Parathyroid adenoma (tissue), 2 donors: ENCODE results near the gene LANCL1.

Source experiments
- H2AFZ ChIP-seq: fragments of 300-600 bp; sonication (generic); one replicate; pipeline ENCODE4 v1.7.0; 2017; ENCODE audit warnings: antibody characterized with exemption, mild to moderate bottlenecking
- H3K27ac ChIP-seq: fragments of 300-600 bp; sonication (generic); one replicate; pipeline ENCODE4 v1.7.0; 2017
- H3K27me3 ChIP-seq: fragments of 300-600 bp; sonication (generic); one replicate; pipeline ENCODE4 v1.7.0; 2017; ENCODE audit warnings: low read length; ENCODE audit not compliant: control insufficient read depth, insufficient read depth
- H3K36me3 ChIP-seq: fragments of 300-600 bp; sonication (generic); one replicate; pipeline ENCODE4 v1.7.0; 2017; ENCODE audit warnings: low read length; ENCODE audit not compliant: control insufficient read depth, insufficient read depth
- H3K4me1 ChIP-seq: fragments of 300-600 bp; sonication (generic); one replicate; pipeline ENCODE4 v1.7.0; 2017; ENCODE audit warnings: control low read depth
- H3K4me2 ChIP-seq: fragments of 300-600 bp; sonication (generic); one replicate; pipeline ENCODE4 v1.7.0; 2017; ENCODE audit warnings: low read length
- H3K4me3 ChIP-seq: fragments of 300-600 bp; sonication (generic); one replicate; pipeline ENCODE4 v1.7.0; 2017; ENCODE audit warnings: low read depth, low read length
- H3K79me2 ChIP-seq: fragments of 300-600 bp; sonication (generic); one replicate; pipeline ENCODE4 v1.7.0; 2017; ENCODE audit warnings: control low read depth
- H3K9ac ChIP-seq: fragments of 300-600 bp; sonication (generic); one replicate; pipeline ENCODE4 v1.7.0; 2017; ENCODE audit warnings: mild to moderate bottlenecking
- H3K9me3 ChIP-seq: fragments of 300-600 bp; sonication (generic); one replicate; pipeline ENCODE4 v1.7.0; 2017; ENCODE audit warnings: low read length; ENCODE audit not compliant: control insufficient read depth
- TF ChIP-seq, protein P1 (sequence below): fragments of 300-600 bp; sonication (generic); IDR thresholded peaks from one replicate; pipeline ENCODE4 v1.7.0; 2017; ENCODE audit warnings: antibody characterized with exemption, mild to moderate bottlenecking
- donor health status: primary hyperparathyroidism.

The LANCL1 gene

GRCh38 chr2:210443527-210443926 is 33.0 kb downstream of the LANCL1 start:
- no peak overlapping the region for H3K9ac ChIP-seq

GRCh38 chr2:210442878-210443277 is 33.7 kb downstream of the LANCL1 start:
- no peak overlapping the region for H3K27ac ChIP-seq
- no peak overlapping the region for H2AFZ ChIP-seq
- no peaks in the 10 kb centered on the region for H3K36me3 ChIP-seq
- peaks cover 13% of the 10 kb centered on the region for H3K79me2 ChIP-seq
- no peaks in the 10 kb centered on the region for H3K4me1 ChIP-seq
- no peak overlapping the region for H3K4me3 ChIP-seq
- no peak overlapping the region for H3K4me2 ChIP-seq
- H3K9me3 ChIP-seq, result no peaks in the 10 kb centered on the region
- TF ChIP-seq, protein P1, sequence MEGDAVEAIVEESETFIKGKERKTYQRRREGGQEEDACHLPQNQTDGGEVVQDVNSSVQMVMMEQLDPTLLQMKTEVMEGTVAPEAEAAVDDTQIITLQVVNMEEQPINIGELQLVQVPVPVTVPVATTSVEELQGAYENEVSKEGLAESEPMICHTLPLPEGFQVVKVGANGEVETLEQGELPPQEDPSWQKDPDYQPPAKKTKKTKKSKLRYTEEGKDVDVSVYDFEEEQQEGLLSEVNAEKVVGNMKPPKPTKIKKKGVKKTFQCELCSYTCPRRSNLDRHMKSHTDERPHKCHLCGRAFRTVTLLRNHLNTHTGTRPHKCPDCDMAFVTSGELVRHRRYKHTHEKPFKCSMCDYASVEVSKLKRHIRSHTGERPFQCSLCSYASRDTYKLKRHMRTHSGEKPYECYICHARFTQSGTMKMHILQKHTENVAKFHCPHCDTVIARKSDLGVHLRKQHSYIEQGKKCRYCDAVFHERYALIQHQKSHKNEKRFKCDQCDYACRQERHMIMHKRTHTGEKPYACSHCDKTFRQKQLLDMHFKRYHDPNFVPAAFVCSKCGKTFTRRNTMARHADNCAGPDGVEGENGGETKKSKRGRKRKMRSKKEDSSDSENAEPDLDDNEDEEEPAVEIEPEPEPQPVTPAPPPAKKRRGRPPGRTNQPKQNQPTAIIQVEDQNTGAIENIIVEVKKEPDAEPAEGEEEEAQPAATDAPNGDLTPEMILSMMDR, result no peak
- H3K9ac ChIP-seq, result no peak overlapping the region
- no peaks in the 10 kb centered on the region for H3K27me3 ChIP-seq

More at GRCh38 chr2:210443527-210443926, 33.0 kb downstream of the LANCL1 start:
- no peak overlapping the region for H3K27ac ChIP-seq
- no peaks in the 10 kb centered on the region for H3K9me3 ChIP-seq
- no peaks in the 10 kb centered on the region for H3K4me1 ChIP-seq
- no peak overlapping the region for H3K4me2 ChIP-seq
- no peak overlapping the region for H2AFZ ChIP-seq
- no peak overlapping the region for H3K4me3 ChIP-seq
- H3K27me3 ChIP-seq, result no peaks in the 10 kb centered on the region
- TF ChIP-seq, protein P1, result no peak
- no peaks in the 10 kb centered on the region for H3K36me3 ChIP-seq
- H3K79me2 ChIP-seq, result peaks cover 19% of the 10 kb centered on the region

GRCh38 chr2:210442457-210442856 is 34.1 kb downstream of the LANCL1 start:
- H3K79me2 ChIP-seq, result peaks cover 11% of the 10 kb centered on the region
- no peak overlapping the region for H3K9ac ChIP-seq
- no peaks in the 10 kb centered on the region for H3K4me1 ChIP-seq
- H3K4me3 ChIP-seq, result no peak overlapping the region
- H3K27me3 ChIP-seq, result no peaks in the 10 kb centered on the region
- no peak overlapping the region for H3K27ac ChIP-seq
- H2AFZ ChIP-seq, result no peak overlapping the region
- H3K9me3 ChIP-seq, result no peaks in the 10 kb centered on the region
- TF ChIP-seq, protein P1, result no peak
- no peaks in the 10 kb centered on the region for H3K36me3 ChIP-seq
- H3K4me2 ChIP-seq, result no peak overlapping the region

- Histone ChIP-seq H3K4me2 (no peak overlapping the region), H3K4me1 (peaks cover 10% of the 10 kb centered on the region), H3K27ac (no peak overlapping the region), H3K9me3 (no peaks in the 10 kb centered on the region), H2AFZ (no peak overlapping the region), H3K79me2 (peaks cover 2% of the 10 kb centered on the region), H3K36me3 (no peaks in the 10 kb centered on the region), H3K4me3 (no peak overlapping the region), H3K27me3 (no peaks in the 10 kb centered on the region), H3K9ac (no peak overlapping the region)
- TF ChIP-seq, protein P1, result no peak
These were observed 36.4 kb downstream of the LANCL1 start for GRCh38 chr2:210440206-210440605.

DNA sequence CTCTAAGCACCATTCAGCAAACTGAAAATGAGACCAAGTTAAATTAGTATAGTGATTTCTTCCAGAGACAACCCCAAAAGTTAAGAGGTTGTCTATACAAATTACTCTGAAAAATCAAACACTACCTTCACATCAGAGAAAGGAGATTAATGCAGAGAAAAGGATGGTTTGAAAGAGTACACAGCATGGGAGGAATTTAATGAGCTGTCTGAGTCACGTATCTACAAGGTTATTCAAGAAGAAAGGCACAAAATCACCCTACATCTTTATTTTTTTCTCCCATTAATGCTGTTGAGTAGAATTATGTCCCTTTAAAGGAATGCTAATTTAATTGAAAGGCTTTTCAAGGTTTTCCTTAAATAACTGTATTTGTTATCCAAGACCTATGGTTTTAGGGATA is 41.1 kb downstream of the LANCL1 start:
- Histone ChIP-seq H3K4me3 (no peak overlapping the region), H3K4me2 (no peak overlapping the region), H3K9ac (no peak overlapping the region), H3K27me3 (no peaks in the 10 kb centered on the region), H3K9me3 (no peaks in the 10 kb centered on the region), H3K79me2 (no peaks in the 10 kb centered on the region), H3K27ac (no peak overlapping the region), H3K36me3 (no peaks in the 10 kb centered on the region), H2AFZ (no peak overlapping the region), H3K4me1 (peaks cover 10% of the 10 kb centered on the region)
- TF ChIP-seq, protein P1, result no peak
